Measurements from ENCODE around the gene MYCL. TPM values are rescaled to one million over a fixed set of nuclear protein-coding genes. Genes with fewer than 3 reads are reported as not detected.
A peak's percentile ranks its signal among the peaks of the same experiment; 100 is the strongest.
"Not testable (repeated sequence)": the region's sequence is repeated elsewhere in the genome, so short reads cannot be mapped to it uniquely, and the experiment has no call there.

The MYCL gene
- polyA plus RNA-seq, 1 experiment = 0.77 TPM

- H3K27ac ChIP-seq (ENCODE audit: low read depth, low read length) = no peak overlapping the region
- H3K4me3 ChIP-seq (ENCODE audit: low read depth, low read length) = no peak overlapping the region
These were observed 17.8 kb upstream of the MYCL start for GRCh38 chr1:39919545-39919944.

GRCh38 chr1:39917825-39918224 lies 16.1 kb upstream of the MYCL start:
- no peaks in the 10 kb centered on the region; the same call in 1 of the 2 replicates for H3K9me3 ChIP-seq (ENCODE audit: control insufficient read depth, insufficient read depth, low read length)
- peak; percentile 45 for TF ChIP-seq CTCF (IDR thresholded peaks at IDR 0.05; ENCODE audit: low read depth, low read length)
- no peak overlapping the region for H3K4me3 ChIP-seq (ENCODE audit: low read depth, low read length)
- H3K27ac ChIP-seq (ENCODE audit: low read depth, low read length) = no peak overlapping the region
- CTCF ChIA-PET = interaction anchor here (0.7 to 5.2 kb wide), 5 partner anchors 32 to 115 kb away, joined by 3 to 102 read pairs (median 13); no protein-coding TSS in a partner anchor
- POLR2A ChIA-PET = no interaction called here
- peaks cover 12% of the 10 kb centered on the region for H3K27me3 ChIP-seq (ENCODE audit: control insufficient read depth, insufficient read depth, low read length)
- no peak for DNase-seq (ENCODE audit: low read depth, low spot score)

More at GRCh38 chr1:39919545-39919944, 17.8 kb upstream of the MYCL start:
- POLR2A ChIA-PET = interaction anchor here (0.6 to 0.8 kb wide), 5 partner anchors 16 to 539 kb away, joined by 3 to 7 read pairs (median 5); no protein-coding TSS in a partner anchor
- CTCF ChIA-PET = interaction anchor here (0.6 to 5.2 kb wide), 36 partner anchors 9 to 263 kb away, joined by 3 to 102 read pairs (median 5); partner anchors contain the start of gene MYCL
- H3K9me3 ChIP-seq (ENCODE audit: control insufficient read depth, insufficient read depth, low read length) = no peaks in the 10 kb centered on the region; the same call in 1 of the 2 replicates
- H3K27me3 ChIP-seq (ENCODE audit: control insufficient read depth, insufficient read depth, low read length) = peaks cover 12% of the 10 kb centered on the region
- TF ChIP-seq CTCF (IDR thresholded peaks at IDR 0.05; ENCODE audit: low read depth, low read length) = peak; percentile 71
- DNase-seq (ENCODE audit: low read depth, low spot score) = peak; percentile 21

DNA sequence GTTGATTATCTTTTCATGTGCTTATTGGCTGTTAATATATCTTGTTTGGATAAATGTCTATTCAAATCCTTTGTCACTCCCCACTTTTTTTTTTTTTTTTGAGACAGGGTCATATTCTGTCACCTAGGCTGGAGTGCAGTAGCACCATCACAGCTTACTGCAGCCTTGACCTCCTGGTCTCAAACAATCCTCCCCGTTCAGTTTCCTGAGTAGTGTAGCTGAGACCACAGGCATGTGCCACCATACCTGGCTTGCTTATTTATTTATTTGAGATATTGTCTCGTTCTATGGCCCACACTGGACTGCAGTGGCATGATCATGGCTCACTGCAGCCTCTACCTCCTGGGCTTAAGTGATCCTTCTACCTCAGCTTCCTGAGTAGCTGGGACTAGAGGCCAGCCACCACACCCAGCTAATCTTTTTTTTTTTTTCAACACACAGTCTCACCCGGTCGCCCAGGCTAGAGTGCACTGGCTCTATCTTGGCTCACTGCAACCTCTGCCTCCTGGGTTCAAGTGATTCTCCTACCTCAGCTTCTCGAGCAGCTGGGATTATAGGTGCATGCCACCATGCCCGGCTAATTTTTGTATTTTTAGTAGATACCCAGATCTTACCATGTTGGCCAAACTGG lies 13.9 kb upstream of the MYCL start:
- POLR2A ChIA-PET = no interaction called here
- no peak for DNase-seq (ENCODE audit: low read depth, low spot score)
- no peaks in the 10 kb centered on the region for H3K27me3 ChIP-seq (ENCODE audit: control insufficient read depth, insufficient read depth, low read length)
- CTCF ChIA-PET = interaction anchor here (1.3 to 1.9 kb wide), 3 partner anchors 13 to 116 kb away, joined by 3 to 6 read pairs (median 5); no protein-coding TSS in a partner anchor
- no peak overlapping the region for H3K27ac ChIP-seq (ENCODE audit: low read depth, low read length)
- TF ChIP-seq CTCF (IDR thresholded peaks at IDR 0.05; ENCODE audit: low read depth, low read length) = no peak
- H3K9me3 ChIP-seq (ENCODE audit: control insufficient read depth, insufficient read depth, low read length) = no peaks in the 10 kb centered on the region
- no peak overlapping the region for H3K4me3 ChIP-seq (ENCODE audit: low read depth, low read length)

- H3K4me3 ChIP-seq (ENCODE audit: low read depth, low read length); DNase-seq (ENCODE audit: low read depth, low spot score); H3K27ac ChIP-seq (ENCODE audit: low read depth, low read length); CTCF ChIA-PET; POLR2A ChIA-PET; H3K27me3 ChIP-seq (ENCODE audit: control insufficient read depth, insufficient read depth, low read length); H3K9me3 ChIP-seq (ENCODE audit: control insufficient read depth, insufficient read depth, low read length): not testable (repeated sequence)
These were observed 11.4 kb upstream of the MYCL start for GRCh38 chr1:39913136-39913535.

GRCh38 chr1:39910263-39910662 lies 8.5 kb upstream of the MYCL start:
- ChIA-PET CTCF (interaction anchor here (0.6 to 3.2 kb wide), 4 partner anchors 8 to 508 kb away, joined by 4 to 18 read pairs (median 6); partner anchors contain the start of gene MYCL), POLR2A (no interaction called here)
- DNase-seq (ENCODE audit: low read depth, low spot score) = no peak
- peaks cover 8% of the 10 kb centered on the region for H3K9me3 ChIP-seq (ENCODE audit: control insufficient read depth, insufficient read depth, low read length)
- peaks cover 4% of the 10 kb centered on the region for H3K27me3 ChIP-seq (ENCODE audit: control insufficient read depth, insufficient read depth, low read length)
- no peak for TF ChIP-seq CTCF (IDR thresholded peaks at IDR 0.05; ENCODE audit: low read depth, low read length)
- no peak overlapping the region for H3K27ac ChIP-seq (ENCODE audit: low read depth, low read length)
- no peak overlapping the region for H3K4me3 ChIP-seq (ENCODE audit: low read depth, low read length)
